Tibial nerve (tissue), 4 donors: ENCODE results near the gene COL1A2. TPM values are rescaled to one million over a fixed set of nuclear protein-coding genes. Genes with fewer than 3 reads are reported as not detected.

Source experiments
- DNase-seq, 2 donors: peaks; one replicate each; pipeline ENCODE4 v3.0.0-alpha.2; 2019; ENCODE audit warnings: low spot score in 2 of 2
- H3K27ac ChIP-seq, 4 donors: fragments of 200-600 bp; sonication (generic) in 3 of 4; one replicate each; pipeline ENCODE4 v1.5.1; 2017 to 2019; ENCODE audit warnings: mild to moderate bottlenecking in 1 of 4
- H3K27me3 ChIP-seq, 2 donors: fragments of 200-600 bp; sonication (generic) in 1 of 2; one replicate each; pipeline versions ENCODE4 v1.5.1 to v1.6.0; 2017 to 2019
- H3K36me3 ChIP-seq, 3 donors: fragments of 200-600 bp; sonication (generic); one replicate each; pipeline ENCODE4 v1.5.1; 2018 to 2019
- H3K4me1 ChIP-seq, 4 donors: fragments of 200-600 bp; sonication (generic) in 3 of 4; one replicate each; pipeline ENCODE4 v1.5.1; 2017 to 2019
- H3K4me3 ChIP-seq, 4 donors: fragments of 200-600 bp; sonication (generic) in 3 of 4; one replicate each; pipeline ENCODE4 v1.5.1; 2017 to 2019; ENCODE audit warnings: mild to moderate bottlenecking in 1 of 4, moderate library complexity in 1 of 4
- H3K9me3 ChIP-seq, 4 donors: fragments of 200-600 bp; sonication (generic) in 3 of 4; one replicate each; pipeline ENCODE4 v1.5.1; 2017 to 2019
- CTCF ChIP-seq, 5 experiments: fragments of 200-600 bp in 3 of 5; fragments of 450-650 bp in 2 of 5; sonication (generic) in 3 of 5; IDR thresholded peaks; one replicate each; pipeline ENCODE4 v1.5.1; 2016 to 2019; ENCODE audit warnings: antibody characterized with exemption in 5 of 5, mild to moderate bottlenecking in 3 of 5, moderate library complexity in 2 of 5
- EP300 ChIP-seq, 2 donors: sonication (generic); formaldehyde crosslinking; IDR thresholded peaks; one replicate each; pipeline ENCODE4 v1.6.1; 2017; ENCODE audit warnings: antibody characterized with exemption in 2 of 2, mild to moderate bottlenecking in 1 of 2
- POLR2A ChIP-seq, 2 donors: fragments of 450-650 bp; IDR thresholded peaks; one replicate each; pipeline ENCODE4 v1.6.1; 2017; ENCODE audit warnings: antibody characterized with exemption in 2 of 2, mild to moderate bottlenecking in 2 of 2, moderate library complexity in 2 of 2
- WGBS, 2 donors: methylation state at CpG; one replicate each; pipeline ENCODE4 v1.1.5; 2018; 5-methylcytosine and 5-hydroxymethylcytosine counted together
- total RNA-seq, 4 donors: library from RNA; depleted of rRNA; stranded (reverse); fragments of >200 nt; gene quantifications; one replicate each; pipeline ENCODE4 v1.1.0, GENCODE V29; 2016

Gene COL1A2
- total RNA-seq, 4 donors from 2014 or later: 235 to 747 (median 399) TPM

GRCh38 chr7:94423863-94424735 lies 29.4 kb downstream of the COL1A2 start:
- Histone ChIP-seq H3K27me3 (no peaks in the 10 kb centered on the region), H3K9me3 (no peaks in the 10 kb centered on the region), H3K4me1 (peaks cover 0 to 16% (median 0%) of the 10 kb centered on the region in 4 donors), H3K27ac (peak overlapping the region in 2 of 4 donors; percentile 56 to 64), H3K36me3 (peaks cover 0 to 97% (median 9%) of the 10 kb centered on the region in 3 donors), H3K4me3 (no peak overlapping the region)
- WGBS, 2 donors: 66% methylated on average over 5 of the region's 5 CpGs
- TF ChIP-seq POLR2A (IDR thresholded peaks at IDR 0.05): no peak
- DNase-seq: no peak

GRCh38 chr7:94425546-94425945 lies 30.9 kb downstream of the COL1A2 start:
- H3K27ac ChIP-seq: peak overlapping the region in 1 of 4 donors; percentile 53
- H3K4me3 ChIP-seq: no peak overlapping the region
- no peaks in the 10 kb centered on the region for H3K27me3 ChIP-seq
- TF ChIP-seq POLR2A (IDR thresholded peaks at IDR 0.05) (no peak), EP300 (IDR thresholded peaks at IDR 0.05) (no peak), CTCF (IDR thresholded peaks at IDR 0.05) (no peak)
- 68 to 74% methylated on average over 10 of the region's 10 CpGs for WGBS, 2 donors
- no peaks in the 10 kb centered on the region for H3K9me3 ChIP-seq
- H3K36me3 ChIP-seq: peaks cover 0 to 97% (median 9%) of the 10 kb centered on the region in 3 donors
- DNase-seq: no peak
- peaks cover 0 to 16% (median 0%) of the 10 kb centered on the region in 4 donors for H3K4me1 ChIP-seq

- 60 to 66% methylated on average over 12 of the region's 12 CpGs for WGBS, 2 donors
- H3K27me3 ChIP-seq: no peaks in the 10 kb centered on the region
- no peak for DNase-seq
- peak overlapping the region in 2 of 4 donors; percentile 8 to 18 for H3K27ac ChIP-seq
- no peak overlapping the region for H3K4me3 ChIP-seq
- peaks cover 0 to 6% (median 0%) of the 10 kb centered on the region in 4 donors for H3K4me1 ChIP-seq
- peaks cover 0 to 80% (median 9%) of the 10 kb centered on the region in 3 donors for H3K36me3 ChIP-seq
- no peaks in the 10 kb centered on the region for H3K9me3 ChIP-seq
- TF ChIP-seq EP300 (IDR thresholded peaks at IDR 0.05) (no peak), POLR2A (IDR thresholded peaks at IDR 0.05) (no peak), CTCF (IDR thresholded peaks at IDR 0.05) (no peak)
Measured at GRCh38 chr7:94426980-94427875, 32.5 kb downstream of the COL1A2 start.

GRCh38 chr7:94429153-94429552 lies 34.5 kb downstream of the COL1A2 start:
- H3K4me1 ChIP-seq: peaks cover 0 to 5% (median 0%) of the 10 kb centered on the region in 4 donors
- no peaks in the 10 kb centered on the region for H3K9me3 ChIP-seq
- H3K36me3 ChIP-seq: peaks cover 0 to 62% (median 7%) of the 10 kb centered on the region in 3 donors
- H3K27ac ChIP-seq: no peak overlapping the region
- TF ChIP-seq CTCF (IDR thresholded peaks at IDR 0.05): no peak
- no peak for TF ChIP-seq EP300 (IDR thresholded peaks at IDR 0.05)
- no peak for TF ChIP-seq POLR2A (IDR thresholded peaks at IDR 0.05)
- no peak overlapping the region for H3K4me3 ChIP-seq
- DNase-seq: no peak
- H3K27me3 ChIP-seq: no peaks in the 10 kb centered on the region
- 87 to 92% methylated on average over 1 of the region's 1 CpG for WGBS, 2 donors

GRCh38 chr7:94431176-94431575 lies 36.5 kb downstream of the COL1A2 start:
- no peak overlapping the region for H3K4me3 ChIP-seq
- H3K27ac ChIP-seq: no peak overlapping the region
- H3K27me3 ChIP-seq: no peaks in the 10 kb centered on the region
- H3K9me3 ChIP-seq: no peaks in the 10 kb centered on the region
- TF ChIP-seq CTCF (IDR thresholded peaks at IDR 0.05): no peak
- no peak for TF ChIP-seq POLR2A (IDR thresholded peaks at IDR 0.05)
- TF ChIP-seq EP300 (IDR thresholded peaks at IDR 0.05): no peak
- no peak for DNase-seq
- H3K4me1 ChIP-seq: peaks cover 0 to 4% (median 0%) of the 10 kb centered on the region in 4 donors
- 36 to 42% methylated on average over 1 of the region's 1 CpG for WGBS, 2 donors
- H3K36me3 ChIP-seq: peaks cover 0 to 41% (median 0%) of the 10 kb centered on the region in 3 donors
